ENCODE results near the gene B3GAT3.
"Not testable (repeated sequence)": the region's sequence is repeated elsewhere in the genome, so short reads cannot be mapped to it uniquely, and the experiment has no call there.

The B3GAT3 gene

GRCh38 chr11:62645946-62646824 is 24.4 kb upstream of the B3GAT3 start, which contains the start of gene GANAB:
Gene GANAB, minus strand, starts transcription at chr11:62646613. Its CDS starts 14 bp downstream, at chr11:62646599.
- peak; percentile 100 for DNase-seq (ENCODE audit: low spot score)

DNA sequence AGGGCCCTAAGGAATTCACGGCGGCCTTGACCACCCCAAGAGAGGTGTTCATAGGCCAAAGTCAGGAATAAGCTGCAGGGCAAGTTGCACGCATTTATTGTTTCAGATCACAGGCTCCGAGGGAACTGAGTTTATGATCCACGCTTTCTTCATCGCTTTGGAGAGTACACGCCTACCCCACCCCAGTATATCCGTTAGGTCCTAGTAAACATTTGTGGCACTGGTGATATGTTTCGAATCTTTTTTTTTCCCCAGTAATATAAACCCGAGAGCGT is 23.8 kb upstream of the B3GAT3 start:
- DNase-seq (ENCODE audit: low spot score) = no peak

DNA sequence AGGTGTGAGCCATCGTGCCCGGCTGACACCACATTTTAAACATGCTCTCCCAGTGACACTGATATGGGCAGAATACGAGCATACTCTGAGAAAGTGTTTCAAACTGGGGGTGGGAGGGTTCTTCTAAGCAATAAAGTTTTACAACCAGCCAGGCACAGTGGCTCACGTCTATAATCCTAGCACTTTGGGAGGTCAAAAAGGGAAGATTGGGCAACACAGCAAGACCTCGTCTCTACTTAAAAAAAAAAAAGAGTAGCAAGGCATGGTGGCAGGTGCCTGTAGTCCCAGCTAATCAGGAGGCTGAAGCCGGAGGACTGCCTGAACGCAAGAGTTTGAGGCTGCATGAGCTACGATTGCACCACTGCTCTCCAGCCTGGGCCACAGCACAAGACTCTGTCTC is 22.4 kb upstream of the B3GAT3 start:
- no peak for DNase-seq (ENCODE audit: low spot score)

GRCh38 chr11:62632492-62632891 is 10.7 kb upstream of the B3GAT3 start:
- DNase-seq (ENCODE audit: low spot score) = no peak

DNA sequence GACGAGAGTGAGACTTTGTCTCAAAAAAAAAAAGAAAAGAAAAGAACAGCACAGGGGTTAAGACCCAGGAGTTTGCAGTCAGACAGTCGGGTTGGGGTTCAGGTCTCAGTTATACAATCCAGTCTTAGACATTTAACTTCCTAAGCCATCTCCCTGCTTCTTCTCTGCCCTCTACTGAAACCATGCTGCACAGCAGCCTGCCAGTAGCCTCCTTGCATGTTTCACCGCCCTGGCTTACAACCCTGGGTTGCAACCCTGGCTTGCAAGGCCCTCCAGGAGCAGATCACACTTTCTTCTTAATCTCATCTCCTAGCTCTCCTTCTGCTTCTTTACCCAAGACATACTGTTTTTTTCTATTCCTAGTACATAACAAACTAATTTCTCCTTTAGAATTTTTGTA is 5.9 kb upstream of the B3GAT3 start:
- no peak for DNase-seq (ENCODE audit: low spot score)

DNA sequence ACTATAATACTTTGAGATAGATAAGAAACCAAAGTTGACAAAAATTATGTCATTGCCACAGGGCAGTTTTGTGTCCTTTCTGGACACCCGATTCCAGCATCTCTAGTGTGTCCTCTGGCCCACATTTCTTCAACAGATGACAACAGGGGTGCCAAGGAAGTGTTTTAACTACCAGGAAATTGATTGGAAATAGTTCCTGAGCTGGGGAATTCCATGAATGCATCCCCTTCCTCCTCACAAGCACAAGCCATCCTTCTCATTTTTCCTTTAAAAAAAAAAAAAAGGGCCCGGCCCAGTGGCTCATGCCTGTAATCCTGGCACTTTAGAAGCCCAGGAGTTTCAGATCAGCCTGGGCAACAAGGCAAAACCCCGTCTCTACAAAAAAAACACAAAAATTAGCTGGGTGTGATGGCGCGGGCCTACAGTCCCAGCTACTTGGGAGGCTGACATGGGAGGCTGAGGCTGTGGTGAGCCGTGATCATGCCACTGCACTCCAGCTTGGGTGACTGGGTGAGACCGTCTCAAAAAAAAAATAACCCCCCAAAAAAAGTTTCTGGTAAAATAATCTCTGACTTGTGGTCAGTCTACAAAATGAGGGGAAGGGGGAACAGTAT is 797 bp upstream of the B3GAT3 start:
- no peak for DNase-seq (ENCODE audit: low spot score)

GRCh38 chr11:62621027-62621566 is 689 bp downstream of the B3GAT3 start:
- no peak for DNase-seq (ENCODE audit: low spot score)

- DNase-seq (ENCODE audit: low spot score) = not testable (repeated sequence)
Observed at GRCh38 chr11:62616957-62617356, 4.8 kb downstream of the B3GAT3 start.

DNA sequence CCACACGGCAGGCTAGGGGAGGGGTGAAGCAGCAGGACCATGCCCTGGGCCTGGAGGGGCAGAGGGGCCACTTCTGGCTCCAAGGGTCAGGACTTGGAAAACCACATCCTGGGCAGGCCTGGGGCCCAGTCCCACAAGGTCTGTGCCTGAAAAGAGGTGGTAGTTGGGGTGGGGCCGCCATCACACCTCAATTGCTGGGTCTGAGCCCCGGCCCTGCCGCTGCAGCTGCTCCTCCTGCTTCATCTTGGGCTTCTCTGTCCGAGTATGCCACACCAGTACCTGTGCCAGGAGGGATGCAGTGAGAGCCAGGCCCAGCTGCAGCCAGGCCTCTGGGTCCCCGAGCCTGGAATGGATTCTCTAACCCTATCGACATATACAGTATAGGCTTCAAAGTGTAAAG is 6.3 kb downstream of the B3GAT3 start:
- no peak for DNase-seq (ENCODE audit: low spot score)

- DNase-seq (ENCODE audit: low spot score) = no peak
Observed at GRCh38 chr11:62614275-62614674, 7.5 kb downstream of the B3GAT3 start.

GRCh38 chr11:62613291-62613778 is 8.5 kb downstream of the B3GAT3 start:
- no peak for DNase-seq (ENCODE audit: low spot score)

- peak; percentile 94 for DNase-seq (ENCODE audit: low spot score)
Observed at GRCh38 chr11:62612366-62613290, 9.2 kb downstream of the B3GAT3 start, which contains the start of the genes EML3 and ROM1. Gene EML3, minus strand, starts transcription at chr11:62612775. Its CDS starts 318 bp downstream, at chr11:62612457. Gene ROM1, plus strand, starts transcription at chr11:62613257. Its CDS starts 25 bp downstream, at chr11:62613282.

DNA sequence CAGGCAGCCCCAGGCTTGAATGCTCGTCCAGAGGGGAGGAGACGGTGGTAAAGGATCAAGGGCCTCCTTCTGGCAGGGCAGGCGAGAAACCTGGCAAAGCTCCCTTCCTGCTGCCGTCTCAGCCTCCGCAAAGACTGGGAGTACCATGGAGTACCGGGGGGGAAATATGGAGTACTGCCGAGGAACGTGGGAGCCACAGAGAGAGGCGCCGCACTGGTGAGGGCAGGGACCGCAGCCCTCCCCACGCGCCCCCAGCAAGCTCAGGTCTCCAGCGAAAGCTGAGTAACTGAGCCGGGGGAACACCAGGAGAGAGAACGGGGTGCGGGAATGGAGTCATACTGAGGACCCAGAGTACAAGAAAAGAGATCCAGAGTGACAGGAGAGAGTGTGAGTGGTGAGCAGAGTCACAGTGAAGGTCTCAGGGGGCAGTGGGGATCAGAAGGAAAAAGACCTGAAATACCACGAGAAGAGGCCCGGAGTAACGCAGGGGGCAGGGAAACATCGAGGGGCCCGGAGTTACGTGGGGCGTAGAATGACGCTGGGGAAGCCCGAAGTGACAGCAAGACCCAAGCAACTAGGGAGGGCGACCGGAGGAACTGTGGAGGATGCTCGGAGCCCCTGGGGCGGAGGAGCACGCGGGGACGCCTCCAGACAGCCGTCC is 10.0 kb downstream of the B3GAT3 start:
- no peak for DNase-seq (ENCODE audit: low spot score)

DNA sequence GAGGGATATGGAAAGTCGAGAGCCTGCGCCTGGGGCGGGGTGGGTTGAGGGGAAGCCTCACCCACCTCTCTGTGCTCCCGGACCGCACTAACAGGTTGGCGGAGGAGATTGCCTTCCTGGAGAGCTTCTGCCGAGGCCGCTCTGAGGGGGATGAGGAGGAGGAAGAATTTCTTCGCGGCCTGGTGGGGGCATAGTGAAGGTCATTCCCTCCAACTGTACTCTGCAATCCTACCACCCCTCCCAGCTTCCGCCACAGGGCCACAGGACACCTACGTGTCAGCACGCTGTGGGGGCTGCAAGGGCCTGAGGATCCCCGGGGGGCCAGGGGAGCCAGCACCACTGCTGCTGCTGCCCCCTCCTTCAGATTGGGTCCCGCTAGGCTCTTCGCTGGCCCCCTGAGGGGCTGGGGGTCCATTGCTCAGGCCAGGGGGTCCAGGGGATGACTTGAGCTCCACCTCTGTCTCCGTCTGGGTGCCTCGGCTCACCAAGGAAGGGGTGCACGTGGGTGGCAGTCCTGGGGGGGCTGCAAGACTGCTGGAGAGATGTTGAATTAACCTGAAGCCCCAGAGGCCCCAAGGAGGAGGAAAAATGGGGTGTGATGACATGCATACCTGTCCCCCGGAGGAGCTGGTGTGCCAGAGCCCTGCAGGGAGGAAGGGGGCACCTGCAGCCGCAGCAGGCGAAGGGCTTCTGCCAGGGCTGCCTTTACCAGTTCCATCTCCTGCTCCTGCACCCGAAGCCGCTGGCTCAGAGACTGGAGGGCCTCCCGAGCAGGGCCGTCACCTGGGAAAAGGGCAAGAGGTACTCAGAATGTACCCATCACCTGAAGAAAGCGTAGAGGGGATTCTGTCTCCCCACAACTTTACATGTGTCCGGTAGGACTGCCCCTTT is 10.7 kb downstream of the B3GAT3 start:
- no peak for DNase-seq (ENCODE audit: low spot score)

- no peak for DNase-seq (ENCODE audit: low spot score)
Observed at GRCh38 chr11:62610403-62610802, 11.4 kb downstream of the B3GAT3 start.

GRCh38 chr11:62608776-62609175 is 13.0 kb downstream of the B3GAT3 start:
- no peak for DNase-seq (ENCODE audit: low spot score)

DNA sequence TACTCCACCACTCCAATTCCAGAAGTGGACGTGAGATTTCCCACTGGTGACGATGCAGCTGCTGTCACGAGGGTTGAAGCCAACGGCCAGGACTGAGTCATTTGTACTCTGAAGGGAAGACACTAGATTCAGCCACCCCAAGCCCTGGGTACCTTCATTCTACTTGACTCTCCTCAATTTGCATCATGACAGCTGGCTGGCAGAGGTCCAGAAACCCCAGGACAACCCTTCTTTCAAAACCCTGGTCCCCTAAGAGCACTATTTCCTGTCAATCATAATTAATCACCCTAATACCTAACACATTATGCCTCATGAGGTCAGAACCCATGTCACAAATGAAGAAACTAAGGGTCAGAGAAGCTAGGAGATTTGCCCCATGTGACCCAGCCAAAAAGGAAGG is 14.1 kb downstream of the B3GAT3 start:
- DNase-seq (ENCODE audit: low spot score) = no peak

GRCh38 chr11:62605902-62606301 is 15.9 kb downstream of the B3GAT3 start:
- no peak for DNase-seq (ENCODE audit: low spot score)

GRCh38 chr11:62605467-62605866 is 16.3 kb downstream of the B3GAT3 start:
- no peak for DNase-seq (ENCODE audit: low spot score)

DNA sequence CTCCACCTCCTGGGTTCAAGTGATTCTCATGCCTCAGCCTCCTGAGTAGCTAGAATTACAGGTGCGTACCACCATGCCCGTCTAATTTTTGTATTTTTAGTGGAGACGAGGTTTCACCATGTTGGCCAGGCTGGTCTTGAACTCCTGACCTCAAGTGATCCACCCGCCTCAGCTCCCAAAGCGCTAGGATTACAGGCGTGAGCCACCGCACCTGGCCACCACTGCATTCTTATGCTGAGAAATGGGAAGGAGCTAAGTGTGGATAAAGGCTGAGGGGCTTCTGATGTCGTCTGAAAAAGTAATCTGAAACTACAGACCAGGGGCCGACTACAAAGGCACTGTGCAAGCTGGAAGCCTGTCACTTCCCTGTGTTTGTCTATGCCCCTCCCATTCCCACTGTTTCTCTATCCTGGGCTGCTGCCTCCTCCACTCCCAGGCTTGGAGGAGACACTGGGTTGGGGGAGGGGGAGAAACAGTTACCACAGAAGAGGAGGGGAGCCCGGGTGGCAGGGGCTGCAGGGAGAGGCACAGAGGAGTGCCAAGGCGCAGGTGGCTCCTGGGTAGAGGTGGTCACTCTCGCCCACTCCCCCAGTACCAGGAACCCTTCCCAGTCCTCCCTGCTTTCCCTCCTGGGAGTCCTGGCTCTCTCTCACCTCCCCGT is 17.2 kb downstream of the B3GAT3 start:
- no peak for DNase-seq (ENCODE audit: low spot score)
